AG04450 (cell line): ENCODE results near the gene CRADD. TPM values are rescaled to one million over a fixed set of nuclear protein-coding genes. Genes with fewer than 3 reads are reported as not detected.

Experiments
- CTCF ChIA-PET: fragments of 300-600, 350-600 bp; formaldehyde crosslinking; extraction: SDS; loops from one replicate; lab custom pipeline; 2022; ENCODE audit warnings: antibody characterized with exemption, inconsistent platforms; lab: Charles Lee
- POLR2A ChIA-PET: fragments of 350-600 bp; formaldehyde crosslinking; extraction: SDS; loops from one replicate; lab custom pipeline; 2021; ENCODE audit warnings: antibody characterized with exemption, inconsistent platforms; lab: Yijun Ruan, JAX
- DNase-seq: peaks from one replicate; pipeline ENCODE4 v3.0.0-alpha.2; 2011; ENCODE audit warnings: low read depth, low spot score
- H3K27ac ChIP-seq: one replicate; pipeline ENCODE4 v1.5.1; 2012; ENCODE audit warnings: low read depth, low read length, control low read depth
- H3K27me3 ChIP-seq: one replicate; pipeline ENCODE4 v1.6.0; 2012; ENCODE audit warnings: low read length; ENCODE audit not compliant: control insufficient read depth, insufficient read depth
- H3K4me3 ChIP-seq: 2 replicates; pipeline ENCODE4 v1.5.1; 2011; ENCODE audit warnings: mild to moderate bottlenecking, low read depth, low read length, control low read depth
- H3K9me3 ChIP-seq: 2 replicates; pipeline ENCODE4 v1.5.1; 2012; ENCODE audit warnings: low read length; ENCODE audit not compliant: control insufficient read depth, insufficient read depth
- polyA plus RNA-seq: library from polyadenylated mRNA; depleted of rRNA; stranded (reverse); fragments of >200 nt; gene quantifications from 2 replicates; pipeline ENCODE4 v1.2.3, GENCODE V29; 2011
- TF ChIP-seq, protein P1 (sequence below): IDR thresholded peaks from 2 replicates; pipeline ENCODE4 v1.5.1; 2011; ENCODE audit warnings: low read depth, low read length, control low read depth, inconsistent platforms

The CRADD gene
- polyA plus RNA-seq, 1 experiment, result 8.8 TPM

DNA sequence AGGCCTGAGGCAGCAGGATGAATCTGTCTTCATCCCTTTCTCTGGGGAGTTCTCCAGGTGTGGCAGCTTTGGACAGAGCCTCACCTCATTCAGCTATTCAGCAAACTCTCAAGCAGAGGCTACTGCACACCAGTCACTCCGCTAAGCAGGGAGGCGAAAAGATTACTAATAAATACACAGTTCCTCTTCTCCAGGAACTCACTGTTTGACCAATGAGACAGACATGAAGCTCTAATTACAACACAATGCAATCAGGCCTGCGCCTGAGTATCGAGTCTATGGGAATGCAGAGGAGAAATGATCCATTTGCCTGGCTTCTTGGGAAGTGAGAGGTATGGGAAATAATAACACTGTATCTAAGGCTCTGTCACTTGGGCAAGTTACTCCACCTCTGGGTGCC, 178.1 kb downstream of the CRADD start:
- ChIA-PET CTCF (interaction anchor here (0.6 kb wide), 1 partner anchor 220 kb away, joined by 4 read pairs; no protein-coding TSS in a partner anchor), POLR2A (no interaction called here)
- Histone ChIP-seq H3K4me3 (no peak overlapping the region), H3K27me3 (no peaks in the 10 kb centered on the region), H3K9me3 (no peaks in the 10 kb centered on the region), H3K27ac (no peak overlapping the region)
- TF ChIP-seq, protein P1, sequence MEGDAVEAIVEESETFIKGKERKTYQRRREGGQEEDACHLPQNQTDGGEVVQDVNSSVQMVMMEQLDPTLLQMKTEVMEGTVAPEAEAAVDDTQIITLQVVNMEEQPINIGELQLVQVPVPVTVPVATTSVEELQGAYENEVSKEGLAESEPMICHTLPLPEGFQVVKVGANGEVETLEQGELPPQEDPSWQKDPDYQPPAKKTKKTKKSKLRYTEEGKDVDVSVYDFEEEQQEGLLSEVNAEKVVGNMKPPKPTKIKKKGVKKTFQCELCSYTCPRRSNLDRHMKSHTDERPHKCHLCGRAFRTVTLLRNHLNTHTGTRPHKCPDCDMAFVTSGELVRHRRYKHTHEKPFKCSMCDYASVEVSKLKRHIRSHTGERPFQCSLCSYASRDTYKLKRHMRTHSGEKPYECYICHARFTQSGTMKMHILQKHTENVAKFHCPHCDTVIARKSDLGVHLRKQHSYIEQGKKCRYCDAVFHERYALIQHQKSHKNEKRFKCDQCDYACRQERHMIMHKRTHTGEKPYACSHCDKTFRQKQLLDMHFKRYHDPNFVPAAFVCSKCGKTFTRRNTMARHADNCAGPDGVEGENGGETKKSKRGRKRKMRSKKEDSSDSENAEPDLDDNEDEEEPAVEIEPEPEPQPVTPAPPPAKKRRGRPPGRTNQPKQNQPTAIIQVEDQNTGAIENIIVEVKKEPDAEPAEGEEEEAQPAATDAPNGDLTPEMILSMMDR, result no peak
- DNase-seq, result no peak

DNA sequence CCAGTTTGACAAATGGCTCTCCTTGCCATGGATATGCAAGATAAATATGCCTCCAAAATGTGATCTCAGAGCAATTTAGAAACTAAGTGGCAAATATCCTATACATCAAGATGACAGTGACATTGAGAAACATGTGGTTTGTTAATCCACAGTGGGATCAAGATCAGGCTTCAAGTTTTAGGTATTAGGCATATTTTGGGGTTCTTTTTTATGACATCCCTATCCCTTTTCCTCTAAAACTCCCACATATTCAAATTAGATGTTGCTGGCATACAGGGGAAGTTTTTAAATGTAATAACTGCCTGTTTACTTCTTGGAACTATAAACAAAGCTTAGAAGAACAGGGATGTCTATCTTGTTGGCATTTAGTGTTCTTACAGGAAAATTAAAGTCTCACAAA, 179.4 kb downstream of the CRADD start:
- TF ChIP-seq, protein P1, result no peak
- CTCF ChIA-PET, result no interaction called here

DNA sequence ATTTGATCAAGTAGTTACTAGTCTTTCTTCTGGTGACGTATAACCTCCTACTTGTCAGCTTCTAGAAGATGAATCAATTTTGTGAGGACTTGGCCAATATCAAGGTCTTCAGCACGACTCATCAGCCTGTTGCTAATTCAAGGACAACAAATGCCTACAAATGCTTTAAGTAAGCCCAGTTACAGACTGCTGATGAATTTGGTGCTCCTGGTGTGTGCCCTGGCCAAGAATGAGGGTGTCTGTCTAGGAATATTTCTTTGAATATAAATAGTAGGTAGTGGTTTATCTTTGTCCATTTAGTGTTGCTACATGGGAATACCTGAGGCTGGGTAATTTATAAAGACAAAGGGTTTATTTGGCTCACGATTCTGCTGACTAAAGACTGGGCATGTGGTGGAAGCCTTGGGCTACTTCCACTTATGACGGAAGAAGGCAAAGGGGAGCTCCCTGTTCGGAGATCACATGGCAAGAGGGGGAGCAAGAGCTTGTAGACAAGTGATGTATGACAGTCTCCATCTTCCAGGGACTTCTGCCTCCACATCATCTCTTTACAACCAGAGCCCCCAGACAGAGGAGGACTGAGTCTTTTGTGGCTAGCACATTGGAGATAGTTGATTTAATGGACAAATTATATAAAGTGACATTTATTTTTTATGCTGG, 180.2 kb downstream of the CRADD start:
- Histone ChIP-seq H3K9me3 (no peaks in the 10 kb centered on the region), H3K27ac (no peak overlapping the region), H3K4me3 (no peak overlapping the region), H3K27me3 (no peaks in the 10 kb centered on the region)
- DNase-seq, result no peak
- TF ChIP-seq, protein P1, result no peak
- ChIA-PET POLR2A (no interaction called here), CTCF (no interaction called here)

More for the DNA sequence above, 179.4 kb downstream of the CRADD start:
- no peak for DNase-seq
- Histone ChIP-seq H3K4me3 (no peak overlapping the region), H3K27ac (no peak overlapping the region), H3K27me3 (no peaks in the 10 kb centered on the region), H3K9me3 (no peaks in the 10 kb centered on the region)
- POLR2A ChIA-PET, result no interaction called here

DNA sequence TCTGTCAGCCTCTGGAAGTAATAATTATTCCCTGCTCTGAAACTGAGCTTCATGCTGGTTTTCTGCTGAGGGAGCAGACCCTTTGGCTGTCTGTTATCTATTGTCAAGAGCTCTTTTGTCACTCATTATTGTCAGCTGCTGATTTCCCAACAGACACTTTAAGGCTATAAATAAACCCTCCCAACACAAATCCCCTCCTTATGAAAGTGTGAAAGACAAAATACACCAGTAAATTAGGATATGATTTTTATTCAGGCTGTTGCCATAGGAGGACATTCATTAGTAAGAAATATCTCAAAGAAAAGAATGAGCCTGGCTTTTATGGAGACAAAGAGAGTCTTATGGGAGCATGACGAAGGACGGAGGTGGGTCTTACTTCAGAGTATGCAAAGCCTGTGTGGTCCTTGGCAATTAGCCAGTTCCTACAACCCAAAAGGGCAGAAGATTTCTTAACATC, 180.8 kb downstream of the CRADD start:
- Histone ChIP-seq H3K27ac (no peak overlapping the region), H3K9me3 (no peaks in the 10 kb centered on the region), H3K4me3 (no peak overlapping the region), H3K27me3 (no peaks in the 10 kb centered on the region)
- DNase-seq, result no peak
- CTCF ChIA-PET, result no interaction called here
- TF ChIP-seq, protein P1, result no peak
- POLR2A ChIA-PET, result no interaction called here

DNA sequence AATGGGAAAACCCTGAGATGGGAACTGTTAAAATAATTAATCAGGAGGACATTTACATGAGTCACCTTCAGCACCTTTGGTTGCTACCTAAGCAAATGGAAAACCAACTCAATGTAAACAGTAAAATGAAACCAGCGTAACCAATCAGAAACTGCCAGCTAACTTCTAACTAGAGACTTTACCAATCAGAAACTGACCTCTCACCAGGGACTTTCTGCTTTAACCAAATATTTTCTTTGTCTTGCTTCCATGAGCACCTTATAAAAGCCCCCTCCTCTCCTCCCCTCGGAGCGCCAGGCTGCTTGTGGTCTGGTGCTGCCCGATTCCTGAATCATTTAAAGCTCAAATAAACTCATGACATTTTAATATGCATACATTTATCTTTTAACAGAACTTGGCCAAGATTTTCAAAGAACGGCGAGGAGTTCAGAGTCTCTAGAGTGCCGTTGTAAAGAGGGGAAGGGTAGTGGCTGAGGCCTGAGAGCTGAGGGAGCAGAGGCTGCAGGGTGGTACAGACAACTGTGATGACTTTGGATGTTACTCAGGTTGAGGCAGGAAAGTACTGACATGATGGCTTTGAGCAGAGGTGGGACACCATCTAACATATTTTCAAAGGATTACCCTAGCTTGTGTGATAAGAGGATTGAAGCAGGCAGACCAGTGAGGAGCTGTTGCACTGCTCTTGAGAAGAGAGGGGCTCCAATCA, 183.6 kb downstream of the CRADD start:
- Histone ChIP-seq H3K4me3 (no peak overlapping the region), H3K27ac (no peak overlapping the region), H3K9me3 (peaks cover 6% of the 10 kb centered on the region), H3K27me3 (no peaks in the 10 kb centered on the region)
- CTCF ChIA-PET, result interaction anchor here (0.9 to 1.1 kb wide), 3 partner anchors 94 to 240 kb away, joined by 3 to 6 read pairs (median 3); no protein-coding TSS in a partner anchor
- TF ChIP-seq, protein P1, result no peak
- no peak for DNase-seq
- POLR2A ChIA-PET, result no interaction called here
